ENCODE data around the gene FOXD1.

Gene FOXD1

DNA sequence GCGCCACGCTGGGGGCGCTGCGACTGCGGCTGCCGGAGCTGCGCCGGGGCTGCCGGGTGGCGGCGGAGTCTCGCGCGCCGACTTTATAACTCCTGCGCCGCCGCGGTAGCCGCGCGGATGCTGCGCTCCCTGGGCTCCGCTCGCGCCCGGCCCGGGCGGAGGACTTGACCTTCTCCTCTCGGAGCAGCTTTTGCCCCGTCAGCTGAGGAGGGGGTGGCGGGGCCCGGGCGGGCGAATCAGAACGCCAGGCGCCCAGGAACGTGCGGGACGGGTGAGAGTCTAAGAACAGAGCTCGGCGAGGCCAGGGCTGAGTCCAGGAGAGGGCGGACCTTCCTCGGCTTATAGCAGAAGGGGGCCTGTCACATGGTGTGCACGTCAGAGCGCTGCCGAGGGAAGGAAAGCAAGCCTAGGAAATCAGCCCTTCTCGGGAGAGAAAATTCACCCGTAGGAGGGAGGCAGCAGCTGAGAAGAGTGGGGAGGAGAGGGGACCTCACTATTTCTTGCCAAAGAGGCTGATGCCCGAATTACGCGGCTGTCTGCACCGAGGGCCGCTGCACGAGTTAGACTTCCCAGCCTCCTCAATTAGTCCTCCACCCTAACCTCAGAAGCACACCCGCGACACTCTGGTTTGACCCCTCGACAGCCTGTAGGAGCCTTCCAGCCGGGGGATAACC lies at the start of gene FOXD1:
Gene FOXD1 (minus strand): TSS at position 315 of the 674 bp plus-strand sequence. CDS start 415 bp downstream, outside the sequence.
- DNase-seq (ENCODE audit: extremely low read depth, low read depth), result peak; percentile 93

DNA sequence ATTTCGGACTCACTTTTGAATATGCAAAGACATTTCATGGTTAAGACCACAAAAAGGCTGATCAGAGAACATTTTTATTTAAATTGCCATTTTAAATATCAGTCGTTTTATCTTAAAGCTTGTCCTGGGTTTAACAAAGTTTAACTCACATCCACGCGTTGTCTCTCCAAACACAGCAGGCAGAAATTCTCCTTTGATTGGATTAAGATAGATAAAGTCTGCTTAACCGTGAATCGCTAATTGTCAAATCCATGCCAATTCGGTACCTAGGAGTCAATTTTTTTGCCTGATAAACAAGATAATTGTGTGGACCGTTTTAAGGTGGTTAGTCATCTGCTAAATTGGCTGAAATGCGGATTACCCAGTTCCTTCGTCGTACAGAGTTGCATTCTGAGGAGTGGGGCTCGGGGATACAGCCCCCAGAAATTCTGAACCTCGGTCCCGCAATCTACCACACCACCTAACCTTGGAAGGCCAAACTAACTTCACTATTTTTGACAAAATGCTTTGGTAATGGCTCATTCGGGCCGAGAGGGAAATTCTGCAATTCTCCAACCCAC lies 49.0 kb upstream of the FOXD1 start:
- no peak for DNase-seq (ENCODE audit: extremely low read depth, low read depth)
- TF ChIP-seq, protein P1, sequence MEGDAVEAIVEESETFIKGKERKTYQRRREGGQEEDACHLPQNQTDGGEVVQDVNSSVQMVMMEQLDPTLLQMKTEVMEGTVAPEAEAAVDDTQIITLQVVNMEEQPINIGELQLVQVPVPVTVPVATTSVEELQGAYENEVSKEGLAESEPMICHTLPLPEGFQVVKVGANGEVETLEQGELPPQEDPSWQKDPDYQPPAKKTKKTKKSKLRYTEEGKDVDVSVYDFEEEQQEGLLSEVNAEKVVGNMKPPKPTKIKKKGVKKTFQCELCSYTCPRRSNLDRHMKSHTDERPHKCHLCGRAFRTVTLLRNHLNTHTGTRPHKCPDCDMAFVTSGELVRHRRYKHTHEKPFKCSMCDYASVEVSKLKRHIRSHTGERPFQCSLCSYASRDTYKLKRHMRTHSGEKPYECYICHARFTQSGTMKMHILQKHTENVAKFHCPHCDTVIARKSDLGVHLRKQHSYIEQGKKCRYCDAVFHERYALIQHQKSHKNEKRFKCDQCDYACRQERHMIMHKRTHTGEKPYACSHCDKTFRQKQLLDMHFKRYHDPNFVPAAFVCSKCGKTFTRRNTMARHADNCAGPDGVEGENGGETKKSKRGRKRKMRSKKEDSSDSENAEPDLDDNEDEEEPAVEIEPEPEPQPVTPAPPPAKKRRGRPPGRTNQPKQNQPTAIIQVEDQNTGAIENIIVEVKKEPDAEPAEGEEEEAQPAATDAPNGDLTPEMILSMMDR (IDR thresholded peaks at IDR 0.05; ENCODE audit: low read depth, low read length), result no peak

More for the DNA sequence above, at the start of gene FOXD1:
- TF ChIP-seq, protein P1 (IDR thresholded peaks at IDR 0.05; ENCODE audit: low read depth, low read length), result no peak; the same call in 1 of the 2 replicates

DNA sequence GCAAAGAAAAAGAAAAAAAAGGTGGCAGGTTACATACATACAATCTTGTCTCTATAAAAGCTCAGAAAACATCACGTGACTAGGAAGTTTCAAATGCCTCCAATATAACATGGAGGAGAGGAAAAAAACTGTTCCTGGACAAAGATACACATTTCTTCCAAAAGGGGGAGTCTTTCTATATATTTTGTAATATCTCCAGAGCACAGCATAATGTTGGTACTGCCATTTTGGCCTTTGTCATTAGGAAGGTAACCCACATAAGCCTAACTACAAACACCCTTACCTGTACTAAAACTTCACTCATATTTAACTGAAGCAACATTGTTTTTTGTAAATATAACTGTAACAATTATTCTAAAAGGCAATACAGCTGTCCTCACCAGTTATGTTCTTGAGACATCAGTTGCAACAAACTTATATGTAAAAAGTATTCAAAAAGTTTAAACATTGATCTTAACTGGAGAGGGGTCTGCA lies 48.4 kb upstream of the FOXD1 start:
- no peak for DNase-seq (ENCODE audit: extremely low read depth, low read depth)
- TF ChIP-seq, protein P1 (IDR thresholded peaks at IDR 0.05; ENCODE audit: low read depth, low read length), result peak; percentile 19

DNA sequence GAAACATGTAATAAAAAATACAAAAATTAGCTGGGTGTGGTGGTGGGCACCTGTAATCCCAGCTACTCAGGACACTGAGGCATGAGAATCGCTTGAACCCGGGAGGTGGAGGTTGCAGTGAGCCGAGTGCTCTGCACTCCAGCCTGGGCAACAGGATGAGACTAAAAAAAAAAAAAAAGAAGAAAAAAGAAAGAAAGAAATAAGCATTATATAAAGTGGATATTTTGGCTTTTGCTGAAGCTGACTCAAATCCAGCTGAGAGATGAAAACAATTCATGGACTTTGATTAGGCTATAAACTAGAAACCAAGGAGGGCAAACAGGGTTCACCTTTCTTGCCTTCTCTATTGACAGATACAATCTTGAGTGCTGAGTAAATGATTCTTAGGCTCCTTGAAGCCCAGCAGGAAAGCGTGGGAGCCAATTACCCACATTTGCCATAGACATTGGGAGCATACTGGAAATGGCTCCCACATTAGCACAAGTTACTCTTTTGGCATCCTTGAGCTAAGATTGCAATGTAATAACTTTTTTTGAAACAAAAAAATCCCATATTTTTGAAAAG lies 47.3 kb upstream of the FOXD1 start:
- no peak for DNase-seq (ENCODE audit: extremely low read depth, low read depth)
- TF ChIP-seq, protein P1 (IDR thresholded peaks at IDR 0.05; ENCODE audit: low read depth, low read length), result no peak

DNA sequence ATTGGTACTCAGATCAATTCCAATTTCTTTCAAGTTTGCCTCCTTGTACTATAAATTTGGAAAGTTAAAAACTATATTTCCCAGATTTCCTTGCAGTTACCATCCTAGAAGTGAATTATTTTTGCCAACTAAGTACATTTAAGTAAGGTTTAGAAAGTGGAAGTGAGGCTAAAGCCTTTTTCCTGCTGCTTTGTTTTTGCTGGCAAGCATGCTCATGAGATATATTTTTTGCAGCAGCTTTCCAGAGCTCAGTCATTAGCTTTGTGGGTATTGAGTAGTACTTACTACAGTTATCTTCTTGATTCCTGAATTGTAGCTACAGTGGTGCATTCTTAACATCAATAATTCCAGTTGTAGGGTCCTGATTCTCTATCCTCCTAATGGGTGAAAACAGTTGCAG lies 46.1 kb upstream of the FOXD1 start:
- DNase-seq (ENCODE audit: extremely low read depth, low read depth), result no peak
- TF ChIP-seq, protein P1 (IDR thresholded peaks at IDR 0.05; ENCODE audit: low read depth, low read length), result no peak

DNA sequence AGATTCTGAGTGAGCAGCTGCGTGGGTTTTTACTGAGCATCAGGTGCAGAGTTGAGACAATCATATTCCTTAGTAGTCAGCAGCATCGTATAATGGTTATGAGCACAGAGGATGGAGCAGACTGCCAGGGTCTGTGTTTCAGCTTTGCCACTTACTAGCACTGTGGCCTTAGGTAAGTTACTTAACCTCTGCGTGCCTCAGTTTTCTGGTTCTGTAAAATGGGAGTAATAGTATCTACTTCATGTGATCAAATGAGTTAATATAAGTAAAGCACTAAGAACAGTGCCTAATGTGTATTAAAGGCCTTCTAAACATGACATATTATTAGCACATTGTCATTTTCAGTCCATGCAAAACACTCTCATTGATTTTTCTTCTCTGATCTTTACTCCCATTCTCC lies 44.8 kb upstream of the FOXD1 start:
- no peak for DNase-seq (ENCODE audit: extremely low read depth, low read depth)

More for the DNA sequence above, 44.8 kb upstream of the FOXD1 start:
- TF ChIP-seq, protein P1 (IDR thresholded peaks at IDR 0.05; ENCODE audit: low read depth, low read length), result no peak

Data from AG09319 (cell line).